Peyer's patch (tissue), 4 donors: ENCODE results near the gene STMND1. TPM values are rescaled to one million over a fixed set of nuclear protein-coding genes. Genes with fewer than 3 reads are reported as not detected.

Experiments used
- DNase-seq, 3 donors: peaks; one replicate each; pipeline ENCODE4 v3.0.0-alpha.2; 2017 to 2019
- H3K27ac ChIP-seq, 4 donors: fragments of 200-600 bp; sonication (generic); one replicate each; pipeline ENCODE4 v1.5.1; 2016 to 2019
- H3K27me3 ChIP-seq, 2 donors: fragments of 200-600 bp; sonication (generic); one replicate each; pipeline ENCODE4 v1.5.1; 2019
- H3K36me3 ChIP-seq, 3 donors: fragments of 200-600 bp; sonication (generic); one replicate each; pipeline ENCODE4 v1.5.1; 2016 to 2019
- H3K4me1 ChIP-seq, 4 donors: fragments of 200-600 bp; sonication (generic); one replicate each; pipeline ENCODE4 v1.5.1; 2016 to 2019
- H3K4me3 ChIP-seq, 4 donors: fragments of 200-600 bp; sonication (generic); 1 replicate in 3 of 4; 2 replicates in 1 of 4; pipeline ENCODE4 v1.5.1; 2016 to 2019; ENCODE audit warnings: mild to moderate bottlenecking in 1 of 4
- H3K9me3 ChIP-seq, 4 donors: fragments of 200-600 bp; sonication (generic); one replicate each; pipeline ENCODE4 v1.5.1; 2016 to 2019; ENCODE audit warnings: mild to moderate bottlenecking in 1 of 4
- POLR2A ChIP-seq, 2 donors: fragments of 450-650 bp; IDR thresholded peaks; one replicate each; pipeline ENCODE4 v1.5.1; 2017; ENCODE audit warnings: antibody characterized with exemption in 2 of 2, mild to moderate bottlenecking in 2 of 2, moderate library complexity in 2 of 2
- total RNA-seq, 4 donors: library from RNA; depleted of rRNA; stranded (reverse); fragments of >200 nt; gene quantifications; one replicate each; pipeline ENCODE4 v1.1.0, GENCODE V29; 2016
- TF ChIP-seq, protein P1 (sequence below), 6 experiments: fragments of 450-650 bp in 4 of 6; fragments of 200-600 bp in 2 of 6; sonication (generic) in 1 of 6; IDR thresholded peaks; one replicate each; pipeline ENCODE4 v1.5.1; 2017 to 2019; ENCODE audit warnings: antibody characterized with exemption in 6 of 6, mild to moderate bottlenecking in 3 of 6, moderate library complexity in 1 of 6

The STMND1 gene
- total RNA-seq, 4 donors from 2014 or later, result not detected

DNA sequence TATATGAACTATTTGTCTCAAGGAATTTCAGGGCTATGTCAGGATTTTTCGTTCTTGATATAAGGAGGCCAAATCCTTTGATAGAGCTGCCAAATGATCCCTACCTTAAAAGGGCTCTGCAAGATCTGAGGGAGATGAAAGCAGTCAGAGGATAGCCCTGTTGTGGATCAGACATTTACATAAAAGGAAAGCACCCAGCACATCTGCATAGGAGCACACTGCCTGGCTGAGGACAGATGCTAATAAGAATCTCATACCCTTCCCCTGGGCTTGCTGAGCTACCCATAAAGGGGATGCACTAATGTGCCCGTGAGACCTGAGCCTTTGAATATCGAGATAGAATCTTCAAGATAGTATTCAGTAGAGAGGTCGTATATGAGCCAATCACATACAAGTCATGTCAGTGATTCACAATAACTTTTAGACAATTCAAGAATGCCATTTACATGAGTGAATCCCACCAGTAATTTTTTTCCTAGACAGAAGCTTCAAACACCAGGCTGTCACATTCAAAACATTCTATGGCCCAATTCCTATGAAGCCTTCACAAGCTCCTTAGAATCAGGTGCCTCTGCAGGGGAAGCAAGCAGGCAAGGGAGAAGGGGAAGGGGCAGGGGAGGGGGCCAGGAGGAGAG, 71.1 kb downstream of the STMND1 start:
- no peak for DNase-seq
- TF ChIP-seq, protein P1, sequence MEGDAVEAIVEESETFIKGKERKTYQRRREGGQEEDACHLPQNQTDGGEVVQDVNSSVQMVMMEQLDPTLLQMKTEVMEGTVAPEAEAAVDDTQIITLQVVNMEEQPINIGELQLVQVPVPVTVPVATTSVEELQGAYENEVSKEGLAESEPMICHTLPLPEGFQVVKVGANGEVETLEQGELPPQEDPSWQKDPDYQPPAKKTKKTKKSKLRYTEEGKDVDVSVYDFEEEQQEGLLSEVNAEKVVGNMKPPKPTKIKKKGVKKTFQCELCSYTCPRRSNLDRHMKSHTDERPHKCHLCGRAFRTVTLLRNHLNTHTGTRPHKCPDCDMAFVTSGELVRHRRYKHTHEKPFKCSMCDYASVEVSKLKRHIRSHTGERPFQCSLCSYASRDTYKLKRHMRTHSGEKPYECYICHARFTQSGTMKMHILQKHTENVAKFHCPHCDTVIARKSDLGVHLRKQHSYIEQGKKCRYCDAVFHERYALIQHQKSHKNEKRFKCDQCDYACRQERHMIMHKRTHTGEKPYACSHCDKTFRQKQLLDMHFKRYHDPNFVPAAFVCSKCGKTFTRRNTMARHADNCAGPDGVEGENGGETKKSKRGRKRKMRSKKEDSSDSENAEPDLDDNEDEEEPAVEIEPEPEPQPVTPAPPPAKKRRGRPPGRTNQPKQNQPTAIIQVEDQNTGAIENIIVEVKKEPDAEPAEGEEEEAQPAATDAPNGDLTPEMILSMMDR (IDR thresholded peaks at IDR 0.05), result no peak
- no peak for TF ChIP-seq POLR2A (IDR thresholded peaks at IDR 0.05)
- Histone ChIP-seq H3K9me3 (no peaks in the 10 kb centered on the region), H3K27ac (no peak overlapping the region), H3K36me3 (no peaks in the 10 kb centered on the region), H3K4me3 (no peak overlapping the region), H3K27me3 (no peaks in the 10 kb centered on the region), H3K4me1 (no peaks in the 10 kb centered on the region)

DNA sequence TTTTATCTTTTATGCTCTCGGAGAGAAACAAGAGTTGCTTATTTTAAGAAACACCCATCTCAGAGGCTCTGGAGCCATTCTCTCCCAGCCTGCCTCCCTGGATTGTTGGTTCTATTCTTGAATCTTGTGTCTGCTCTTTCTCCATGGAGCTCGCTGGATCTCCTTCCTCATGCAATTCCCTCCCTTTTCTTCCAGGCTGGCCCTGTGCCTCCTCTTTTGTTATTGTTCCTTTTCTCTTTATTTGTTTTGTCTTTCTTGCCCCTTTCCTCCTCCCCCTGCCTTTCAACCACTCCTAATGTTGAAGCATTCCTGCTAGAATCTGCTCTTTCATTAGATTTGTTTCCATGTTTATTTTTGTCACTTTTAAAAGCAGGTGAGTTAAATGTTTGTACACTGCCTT, 76.5 kb downstream of the STMND1 start:
- Histone ChIP-seq H3K9me3 (no peaks in the 10 kb centered on the region), H3K4me1 (no peaks in the 10 kb centered on the region), H3K4me3 (no peak overlapping the region), H3K27me3 (no peaks in the 10 kb centered on the region), H3K36me3 (no peaks in the 10 kb centered on the region), H3K27ac (no peak overlapping the region)
- TF ChIP-seq POLR2A (IDR thresholded peaks at IDR 0.05), result no peak
- TF ChIP-seq, protein P1 (IDR thresholded peaks at IDR 0.05), result no peak
- DNase-seq, result no peak

DNA sequence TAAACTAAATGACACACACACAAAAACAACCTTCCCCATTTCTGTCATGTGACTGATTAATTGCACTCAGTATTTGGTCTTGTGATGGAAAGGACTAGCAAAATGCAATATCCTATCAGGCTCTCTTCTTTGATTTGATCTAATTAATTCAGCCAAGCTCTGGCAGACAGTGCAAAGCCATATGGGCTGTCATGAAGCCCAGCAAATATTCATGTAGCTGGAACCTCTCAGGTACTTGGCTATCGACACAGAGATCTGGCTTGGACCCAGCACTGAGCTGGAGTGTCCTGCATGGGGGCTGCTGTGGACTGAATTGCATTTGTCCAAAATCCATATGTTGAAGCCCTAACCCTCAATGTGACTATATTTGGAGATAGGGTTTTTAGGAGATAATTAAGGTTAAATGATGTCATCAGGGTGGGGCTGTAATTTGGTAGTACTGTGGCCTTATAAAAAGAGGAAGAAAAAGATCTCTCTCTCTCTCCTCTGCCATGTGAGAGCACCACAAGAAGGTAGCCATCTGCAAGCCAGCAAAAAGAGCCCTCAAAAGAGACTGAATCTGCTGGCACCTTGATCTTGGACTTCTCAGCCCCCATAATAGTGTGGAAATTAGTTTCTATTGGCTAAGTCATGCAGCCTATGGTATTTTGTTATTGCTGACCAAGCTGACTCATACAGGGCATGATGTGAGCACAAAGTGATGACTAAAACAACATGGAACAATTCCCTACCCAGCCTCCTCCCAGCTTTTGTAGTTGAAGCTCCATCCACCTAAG, 77.1 kb downstream of the STMND1 start:
- TF ChIP-seq POLR2A (IDR thresholded peaks at IDR 0.05), result no peak
- TF ChIP-seq, protein P1 (IDR thresholded peaks at IDR 0.05), result no peak
- Histone ChIP-seq H3K27me3 (no peaks in the 10 kb centered on the region), H3K27ac (no peak overlapping the region), H3K4me1 (no peaks in the 10 kb centered on the region), H3K36me3 (no peaks in the 10 kb centered on the region), H3K4me3 (no peak overlapping the region), H3K9me3 (no peaks in the 10 kb centered on the region)
- no peak for DNase-seq

DNA sequence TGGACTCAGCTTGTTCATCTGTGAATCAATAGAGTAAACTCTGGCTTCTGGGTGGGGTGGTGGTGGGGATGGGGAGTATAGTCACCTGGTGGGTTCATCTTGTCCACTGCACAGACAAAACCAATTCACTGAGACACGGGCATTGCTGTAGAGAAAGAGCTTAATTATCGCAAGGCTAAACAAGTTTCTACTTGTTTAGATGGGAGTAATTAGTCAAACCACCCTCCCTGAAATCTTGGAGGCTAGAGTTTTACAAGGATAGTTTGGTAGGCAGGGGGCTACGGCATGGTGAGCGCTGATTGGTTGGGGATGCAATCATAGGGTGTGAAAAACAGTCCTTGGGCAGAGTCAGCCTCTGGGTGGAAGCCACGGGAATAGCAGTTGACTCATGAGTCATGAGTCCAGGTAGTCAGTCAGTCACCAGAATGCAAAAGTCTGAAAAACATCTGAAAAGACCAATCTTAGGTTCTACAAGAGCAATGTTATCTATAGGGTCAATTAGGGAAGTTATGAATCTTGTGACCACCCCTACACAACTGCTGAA, 77.8 kb downstream of the STMND1 start:
- no peaks in the 10 kb centered on the region for H3K9me3 ChIP-seq
- no peaks in the 10 kb centered on the region for H3K4me1 ChIP-seq
- H3K36me3 ChIP-seq, result no peaks in the 10 kb centered on the region
- DNase-seq, result no peak
- H3K27ac ChIP-seq, result no peak overlapping the region
- no peak overlapping the region for H3K4me3 ChIP-seq
- TF ChIP-seq POLR2A (IDR thresholded peaks at IDR 0.05), result no peak
- TF ChIP-seq, protein P1 (IDR thresholded peaks at IDR 0.05), result no peak
- no peaks in the 10 kb centered on the region for H3K27me3 ChIP-seq

Other genes with a start within 250 kb of the STMND1 start
- 1 to 10 TPM in 3 of 4 donors, under 1 TPM in 1; 0.88 to 5.0 (median 1.8) TPM for gene RBM24, start 179.3 kb downstream of the STMND1 start, total RNA-seq